ENCODE results near the gene TFAM.

DNA sequence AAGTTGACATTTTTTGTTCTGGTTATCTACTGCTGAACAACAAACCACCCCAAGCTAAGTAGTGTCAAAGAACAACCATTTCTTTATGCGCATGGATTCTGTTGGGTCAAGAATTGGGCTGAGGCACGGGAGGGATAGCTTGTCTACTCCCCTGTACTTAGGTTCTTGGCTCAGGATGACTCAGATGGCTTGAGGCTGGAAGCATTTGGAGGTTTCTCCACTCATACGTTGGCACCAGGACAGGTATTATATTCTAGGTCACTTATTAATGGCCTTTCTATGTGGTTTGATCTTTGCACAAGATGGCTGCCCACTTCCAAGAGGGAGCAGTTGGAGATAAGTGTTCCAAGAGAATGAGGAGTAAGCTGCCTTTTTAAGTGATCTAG, 11.8 kb upstream of the TFAM start:
- TF ChIP-seq, protein P1, sequence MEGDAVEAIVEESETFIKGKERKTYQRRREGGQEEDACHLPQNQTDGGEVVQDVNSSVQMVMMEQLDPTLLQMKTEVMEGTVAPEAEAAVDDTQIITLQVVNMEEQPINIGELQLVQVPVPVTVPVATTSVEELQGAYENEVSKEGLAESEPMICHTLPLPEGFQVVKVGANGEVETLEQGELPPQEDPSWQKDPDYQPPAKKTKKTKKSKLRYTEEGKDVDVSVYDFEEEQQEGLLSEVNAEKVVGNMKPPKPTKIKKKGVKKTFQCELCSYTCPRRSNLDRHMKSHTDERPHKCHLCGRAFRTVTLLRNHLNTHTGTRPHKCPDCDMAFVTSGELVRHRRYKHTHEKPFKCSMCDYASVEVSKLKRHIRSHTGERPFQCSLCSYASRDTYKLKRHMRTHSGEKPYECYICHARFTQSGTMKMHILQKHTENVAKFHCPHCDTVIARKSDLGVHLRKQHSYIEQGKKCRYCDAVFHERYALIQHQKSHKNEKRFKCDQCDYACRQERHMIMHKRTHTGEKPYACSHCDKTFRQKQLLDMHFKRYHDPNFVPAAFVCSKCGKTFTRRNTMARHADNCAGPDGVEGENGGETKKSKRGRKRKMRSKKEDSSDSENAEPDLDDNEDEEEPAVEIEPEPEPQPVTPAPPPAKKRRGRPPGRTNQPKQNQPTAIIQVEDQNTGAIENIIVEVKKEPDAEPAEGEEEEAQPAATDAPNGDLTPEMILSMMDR (IDR thresholded peaks at IDR 0.05), result no peak
- TF ChIP-seq POLR2A (IDR thresholded peaks at IDR 0.05), result no peak
